GM12891 (cell line): ENCODE data around the gene RCL1.

Experiments
- PAX5 ChIP-seq: IDR thresholded peaks from 2 replicates; pipeline ENCODE4 v1.6.1; 2011; ENCODE audit warnings: low read length, moderate library complexity, mild to moderate bottlenecking; ENCODE audit not compliant: insufficient read depth, severe bottlenecking
- POLR2A ChIP-seq: IDR thresholded peaks from 2 replicates; pipeline ENCODE4 v1.6.1; 2011; ENCODE audit warnings: low read depth, low read length, control low read depth
- POLR2AphosphoS5 ChIP-seq: IDR thresholded peaks from 2 replicates; pipeline ENCODE4 v1.6.1; 2011; ENCODE audit warnings: low read depth, low read length, control low read depth
- POU2F2 ChIP-seq: IDR thresholded peaks from 2 replicates; pipeline ENCODE4 v1.6.1; 2011; ENCODE audit warnings: low read depth, mild to moderate bottlenecking, control low read depth, low read length, moderate library complexity
- TAF1 ChIP-seq: IDR thresholded peaks from 2 replicates; pipeline ENCODE4 v1.6.1; 2011; ENCODE audit warnings: low read depth, low read length, control low read depth

GRCh38 chr9:4799775-4800174 lies 7.0 kb downstream of the RCL1 start:
- no peak for TF ChIP-seq POLR2AphosphoS5
- TF ChIP-seq POU2F2 = no peak
- TF ChIP-seq POLR2A = no peak
- TF ChIP-seq TAF1 = no peak
- TF ChIP-seq PAX5 = no peak
